T-helper 2 cell treated with Interferon-gamma antibody and Interleukin-4, amounts not matched to agents 100 ng/mL and 5 ng/mL, for 36 hours (primary cell): ENCODE data around the gene FADS2. TPM values are rescaled to one million over a fixed set of nuclear protein-coding genes. Genes with fewer than 3 reads are reported as not detected.

Experiments
- intact Hi-C: fragments of 100-400 bp; cut with micrococcal nuclease; formaldehyde crosslinking; loops from one replicate; pipeline ENCODE4 v1.15.1; 2023
- total RNA-seq: library from RNA; stranded (reverse); gene quantifications from 2 replicates; pipeline ENCODE4 v1.2.3, GENCODE V29; 2022

FADS2 gene
- total RNA-seq, 1 donor from 2014 or later, result 268 TPM

DNA sequence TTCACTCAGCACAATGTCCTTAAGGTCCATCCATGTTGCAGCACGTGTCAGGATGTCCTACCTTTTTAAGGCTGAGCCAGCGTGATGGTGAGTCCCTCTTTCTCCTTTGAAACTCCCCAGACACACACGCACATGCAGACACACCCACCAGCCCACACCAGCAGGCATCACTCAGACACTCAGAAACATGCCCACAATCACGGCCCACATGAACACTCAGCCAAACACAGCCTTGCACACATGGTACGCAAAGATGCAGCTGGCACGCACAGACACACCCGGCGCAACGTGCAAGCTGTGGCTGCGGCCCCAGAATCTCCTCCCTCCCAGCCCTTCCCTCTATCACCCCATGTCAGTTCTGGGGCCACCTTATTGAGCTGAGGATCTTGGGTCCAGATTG lies 55.2 kb downstream of the FADS2 start:
- intact Hi-C loops, result no loop called here

DNA sequence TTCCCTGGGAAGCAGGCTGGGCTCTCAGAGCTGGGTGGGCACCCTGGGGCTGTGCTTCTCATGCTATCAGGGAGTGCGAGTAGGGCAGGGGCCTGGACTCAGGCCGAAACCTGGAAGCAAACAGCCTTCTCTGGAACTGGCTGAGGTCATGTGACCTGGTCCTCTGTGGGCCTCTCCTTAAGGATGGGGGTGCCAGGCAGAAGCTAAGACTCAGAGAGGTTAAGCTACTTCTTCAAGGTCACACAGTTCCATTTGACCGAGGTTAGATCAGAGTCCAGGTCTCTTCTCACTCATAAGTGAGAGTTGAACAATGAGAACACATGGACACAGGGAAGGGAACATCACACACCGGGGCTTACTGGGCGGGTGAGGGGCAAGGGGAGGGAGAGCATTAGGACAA lies 55.8 kb downstream of the FADS2 start:
- intact Hi-C loops, result no loop called here

- intact Hi-C loops, result no loop called here
These were observed 57.2 kb downstream of the FADS2 start for GRCh38 chr11:61885166-61885778.

DNA sequence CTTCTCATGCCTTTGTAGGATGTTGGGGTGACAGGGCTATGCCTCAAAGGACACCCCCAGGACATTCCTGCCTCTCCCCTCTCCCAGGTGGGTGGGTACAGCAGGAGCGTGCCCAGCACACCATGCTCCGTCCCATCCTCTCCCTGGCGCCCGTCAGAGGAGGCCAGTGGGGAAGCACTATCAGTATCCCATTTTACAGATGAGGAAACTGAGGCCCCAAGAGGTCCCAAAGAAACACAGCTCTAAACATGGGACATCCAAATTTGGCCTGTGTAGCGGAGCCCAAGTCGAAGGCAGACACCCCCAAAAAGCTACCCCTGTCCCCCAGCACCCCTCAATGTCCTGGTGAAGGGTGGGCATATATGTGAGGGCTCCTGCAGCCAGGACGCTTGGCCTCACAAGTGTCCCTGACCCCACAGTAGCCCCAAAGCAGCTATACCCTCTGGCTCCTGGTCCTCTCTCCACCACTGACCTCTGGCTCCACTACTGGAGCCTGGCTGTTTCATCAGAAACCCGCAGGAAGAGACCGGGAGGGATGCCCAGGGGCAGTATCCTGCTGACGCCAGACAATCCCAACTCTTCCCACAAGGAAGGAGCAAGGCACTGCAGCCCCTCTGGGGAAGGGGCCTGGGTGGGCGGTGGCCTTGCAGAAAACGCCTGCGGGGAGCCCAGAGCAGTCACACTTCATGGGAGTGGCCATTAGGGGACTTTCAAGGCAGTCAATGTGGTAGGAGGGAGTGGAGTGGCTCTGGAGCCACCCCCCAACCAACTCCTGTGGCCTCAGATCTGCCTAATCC lies 57.9 kb downstream of the FADS2 start:
- intact Hi-C loops, result no loop called here

DNA sequence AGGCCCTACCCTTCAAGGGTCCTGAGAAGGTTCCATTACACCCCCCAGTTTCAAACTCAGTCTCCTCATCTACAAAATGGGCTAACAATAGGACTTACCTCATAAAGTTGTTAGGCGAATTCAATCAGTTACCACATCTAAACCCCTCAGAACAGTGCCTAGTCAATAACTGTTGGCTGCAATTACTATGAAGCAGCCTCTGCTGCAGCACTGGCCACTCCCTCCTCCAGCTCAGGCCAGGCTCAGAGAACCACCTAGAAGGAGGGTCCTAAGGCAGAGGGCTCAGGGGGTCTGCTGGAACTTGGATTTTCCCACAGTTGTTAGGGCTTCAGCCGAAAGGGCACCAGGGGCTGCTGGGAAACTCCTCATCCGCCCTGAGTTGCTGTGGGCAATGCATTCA lies 58.5 kb downstream of the FADS2 start:
- intact Hi-C loops, result no loop called here

GRCh38 chr11:61887839-61888494 lies 59.9 kb downstream of the FADS2 start:
- intact Hi-C loops, result no loop called here

DNA sequence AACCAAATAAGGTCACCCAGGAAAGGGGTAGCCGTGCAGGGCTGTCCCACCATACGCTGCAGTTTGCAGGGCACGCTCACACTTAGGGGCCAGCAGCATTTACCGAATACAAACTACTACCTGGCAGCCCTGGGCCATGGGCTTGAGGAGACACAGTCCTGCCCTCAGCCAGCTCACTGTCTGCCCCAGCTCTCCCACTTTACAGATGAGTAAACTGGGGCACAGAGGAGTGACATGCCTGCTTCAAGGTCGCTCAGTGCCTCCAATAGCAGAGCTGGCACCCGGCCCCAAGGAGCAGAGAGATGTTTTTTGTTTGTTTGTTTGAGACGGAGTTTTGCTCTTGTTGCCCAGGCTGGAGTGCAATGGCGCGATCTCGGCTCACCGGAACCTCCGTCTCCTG lies 60.5 kb downstream of the FADS2 start:
- intact Hi-C loops, result no loop called here

DNA sequence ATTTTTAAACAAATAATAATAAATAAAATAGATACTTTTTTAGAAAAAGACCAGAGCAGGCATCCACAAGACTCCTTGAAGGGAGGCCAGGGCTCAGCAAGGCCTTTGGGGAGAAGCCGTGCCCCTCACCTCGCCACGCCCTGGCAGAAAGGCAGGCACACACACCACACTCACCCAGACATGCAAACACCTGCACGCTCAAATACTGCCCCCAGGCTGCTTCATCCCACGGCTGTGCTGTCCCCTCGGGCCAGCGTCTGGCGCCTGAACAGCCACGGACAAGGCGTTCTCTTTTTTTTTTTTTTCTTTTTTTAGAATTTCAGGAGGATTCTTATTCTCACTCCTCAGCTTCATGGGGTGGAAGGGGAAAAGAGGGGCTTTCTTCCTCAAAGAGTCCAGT lies 61.7 kb downstream of the FADS2 start:
- intact Hi-C loops, result loop anchor here (5.0 kb wide), 1 partner anchor 58 kb away; no protein-coding TSS in a partner anchor

DNA sequence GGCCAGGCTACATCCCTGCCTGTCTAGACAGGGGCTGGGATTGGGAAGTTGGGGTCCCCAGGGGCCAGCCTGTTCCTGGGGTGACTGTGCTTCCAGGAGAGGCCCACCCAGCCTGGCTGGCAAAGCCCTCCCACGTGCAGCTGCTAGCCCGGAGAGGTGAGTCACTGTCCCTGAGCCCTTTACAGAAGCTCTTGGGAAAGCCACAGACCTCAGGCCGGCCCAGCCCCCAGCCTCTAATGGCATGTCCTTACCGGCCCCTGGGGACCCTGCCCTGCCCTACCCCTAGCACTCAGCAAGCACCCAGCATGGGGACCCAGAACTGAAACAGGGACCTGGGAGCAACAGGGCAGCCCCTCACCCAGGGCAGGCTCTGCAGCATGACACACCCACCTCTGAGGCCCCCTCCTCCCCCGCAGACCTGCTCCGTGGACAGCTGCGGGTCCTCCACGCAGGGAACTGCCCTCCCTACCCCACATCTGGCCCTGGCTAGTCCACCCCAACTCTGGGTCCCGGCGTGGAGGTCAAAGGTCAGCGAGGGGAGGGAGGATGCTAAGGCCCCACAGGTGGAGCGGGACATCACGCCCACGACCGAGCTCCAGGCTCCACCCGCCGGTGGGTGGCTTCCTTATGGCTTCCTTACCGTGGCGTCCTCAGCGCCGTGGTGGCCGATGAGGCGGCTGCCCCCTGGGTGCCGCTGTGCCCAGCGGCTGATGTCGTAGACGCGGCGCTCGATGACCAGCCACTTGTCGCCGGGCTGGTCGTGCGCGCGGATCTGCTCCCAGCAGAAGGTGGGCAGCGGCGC lies 62.6 kb downstream of the FADS2 start:
- intact Hi-C loops, result loop anchor here (1.0 to 5.0 kb wide), 4 partner anchors 9 to 93 kb away; no protein-coding TSS in a partner anchor

DNA sequence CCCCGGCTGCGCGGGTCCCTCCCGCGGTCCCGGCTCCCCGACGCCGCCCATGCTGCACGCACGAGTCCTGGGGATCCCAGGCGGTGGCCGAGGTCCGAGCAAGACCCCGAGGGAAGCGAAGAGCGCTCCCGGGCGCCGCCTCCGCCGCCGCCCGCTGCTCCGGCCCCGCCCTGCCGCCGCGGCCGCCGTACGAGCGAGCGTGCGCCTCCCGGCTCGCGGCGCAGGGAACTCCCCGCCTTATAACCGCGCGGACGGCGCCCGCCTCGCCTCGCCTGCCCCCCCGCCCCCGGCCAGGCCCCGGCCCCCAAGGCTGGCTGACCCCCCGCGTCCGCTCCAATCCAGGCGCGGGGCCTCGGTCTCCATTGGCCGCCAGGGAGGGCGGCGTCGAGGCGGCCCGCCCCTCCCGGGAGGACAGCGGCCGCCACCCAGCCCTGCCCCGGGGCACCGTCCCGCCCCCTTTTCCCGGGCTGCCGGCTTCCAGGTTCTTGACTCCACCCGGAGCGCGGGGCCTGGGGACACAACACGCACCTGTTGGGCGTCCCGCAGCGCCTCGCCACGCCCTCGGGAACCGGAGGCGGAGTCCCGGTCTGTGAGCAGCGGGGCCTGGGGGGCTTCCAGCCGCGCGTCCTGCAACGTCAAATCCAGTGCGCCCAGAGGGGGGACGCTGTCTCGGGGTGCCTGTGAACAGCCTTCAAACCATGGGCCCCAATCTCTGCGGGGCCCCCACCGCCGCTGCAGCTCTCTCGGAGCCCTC lies 63.4 kb downstream of the FADS2 start, which contains the start of gene FADS3:
Gene FADS3, minus strand, starts transcription at position 215 of the 754 bp plus-strand sequence. Its CDS starts 164 bp downstream, at position 51.
- intact Hi-C loops, result loop anchor here (1.0 to 5.0 kb wide), 4 partner anchors 8 to 94 kb away; no protein-coding TSS in a partner anchor

DNA sequence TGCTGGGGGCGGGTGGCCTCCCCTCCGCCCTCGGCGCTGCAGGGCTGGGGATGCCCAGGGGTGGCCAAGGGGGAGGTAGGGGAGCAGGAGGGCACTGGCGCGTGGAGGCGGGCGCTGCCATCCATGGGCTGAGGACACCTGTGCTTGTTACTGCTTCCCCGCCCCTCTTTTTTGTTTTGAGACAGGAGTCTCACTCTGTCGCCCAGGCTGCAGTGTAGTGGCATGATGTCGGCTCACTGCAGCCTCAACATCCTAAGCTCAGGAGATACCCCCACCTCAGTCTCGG lies 63.9 kb downstream of the FADS2 start:
- intact Hi-C loops, result loop anchor here (5.0 kb wide), 1 partner anchor 60 kb away; no protein-coding TSS in a partner anchor

DNA sequence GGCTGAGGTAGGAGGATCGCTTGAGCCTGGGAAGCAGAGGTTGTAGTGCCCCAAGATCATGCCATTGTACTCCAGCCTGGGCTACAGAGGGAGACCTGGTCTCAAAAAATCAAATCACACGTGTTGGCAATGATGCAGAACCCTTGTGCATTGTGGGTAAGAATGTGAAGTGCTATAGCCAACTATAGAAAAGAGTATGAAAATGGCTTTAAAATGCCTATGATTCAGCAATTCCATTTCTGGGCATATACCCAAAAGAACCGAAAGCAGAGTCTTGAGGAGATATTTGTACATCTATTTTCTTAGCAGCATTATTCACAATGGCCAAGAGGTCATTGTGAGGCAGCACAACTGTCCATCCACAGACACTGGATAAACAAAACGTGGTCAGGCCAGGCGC lies 65.9 kb downstream of the FADS2 start:
- intact Hi-C loops, result loop anchor here (5.0 kb wide), 1 partner anchor 62 kb away; no protein-coding TSS in a partner anchor

GRCh38 chr11:61895046-61895717 lies 67.1 kb downstream of the FADS2 start:
- intact Hi-C loops, result no loop called here

DNA sequence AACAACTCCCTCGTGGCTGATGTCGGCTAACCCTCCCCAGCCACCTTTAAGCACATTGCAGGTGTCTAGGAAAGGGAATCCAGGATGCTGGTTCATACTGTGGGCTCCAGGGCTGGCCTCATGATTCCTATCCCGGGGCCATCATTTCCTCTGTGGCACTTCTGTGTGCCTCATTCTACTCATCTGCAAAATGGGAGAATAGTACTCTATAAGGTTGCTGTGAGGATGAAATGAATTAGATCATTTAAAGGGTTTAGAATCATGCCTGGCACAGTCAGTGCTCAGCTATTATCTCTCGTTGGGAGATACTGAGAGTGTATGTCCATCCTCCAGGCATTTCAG lies 67.6 kb downstream of the FADS2 start:
- intact Hi-C loops, result no loop called here

DNA sequence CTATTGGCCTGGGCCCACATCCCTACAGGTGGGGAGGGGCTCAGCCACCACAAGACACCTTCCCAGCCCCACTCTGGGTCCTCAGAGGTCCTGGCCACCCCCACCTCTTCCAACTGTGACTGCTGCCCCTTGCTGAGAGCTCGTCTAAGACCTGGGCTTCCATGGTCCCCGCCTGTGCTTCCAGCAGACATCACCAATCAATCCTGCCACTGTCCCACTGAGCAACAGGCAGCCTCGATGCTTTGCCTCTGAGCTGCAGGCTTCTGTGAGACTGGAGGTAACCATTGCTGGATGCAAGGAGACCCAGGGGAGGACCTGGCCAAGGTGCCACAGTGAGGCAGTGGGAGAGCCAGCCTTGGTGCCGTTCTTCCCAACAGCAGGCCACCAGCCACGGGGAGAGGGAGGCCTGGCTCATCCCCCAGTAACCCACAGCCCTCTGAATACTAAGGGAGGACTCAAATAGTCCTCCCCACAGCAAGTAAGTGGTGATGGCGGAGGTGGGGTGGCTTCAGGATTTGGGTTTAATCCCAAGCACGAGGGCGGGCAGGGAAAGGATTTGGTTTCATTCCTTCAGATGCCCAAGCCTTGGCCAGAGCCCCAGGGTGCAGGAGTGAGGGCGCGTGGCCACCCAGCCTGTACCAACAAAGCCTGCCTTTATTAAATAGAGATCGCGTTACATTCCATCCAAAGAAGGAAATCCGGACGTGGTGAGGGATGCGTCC lies 68.7 kb downstream of the FADS2 start:
- intact Hi-C loops, result no loop called here

- intact Hi-C loops, result no loop called here
These were observed 69.5 kb downstream of the FADS2 start for GRCh38 chr11:61897387-61898246.

DNA sequence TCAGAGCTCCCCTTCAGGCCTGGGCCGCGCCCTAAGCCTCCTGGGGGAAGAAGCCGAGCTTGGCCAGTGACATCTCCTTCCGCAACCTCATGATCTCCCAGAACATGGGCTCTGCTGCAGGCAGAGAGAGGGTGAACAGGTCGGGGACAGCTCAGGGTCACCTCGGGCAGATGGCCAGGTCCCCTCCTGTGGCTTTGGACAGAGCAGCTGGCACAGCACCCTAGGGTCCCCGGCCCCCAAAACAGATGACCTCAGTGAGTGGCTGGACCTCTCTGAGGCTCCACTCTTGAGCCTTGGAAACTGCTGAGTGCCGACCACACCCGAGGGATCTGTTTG lies 70.1 kb downstream of the FADS2 start:
- intact Hi-C loops, result no loop called here

DNA sequence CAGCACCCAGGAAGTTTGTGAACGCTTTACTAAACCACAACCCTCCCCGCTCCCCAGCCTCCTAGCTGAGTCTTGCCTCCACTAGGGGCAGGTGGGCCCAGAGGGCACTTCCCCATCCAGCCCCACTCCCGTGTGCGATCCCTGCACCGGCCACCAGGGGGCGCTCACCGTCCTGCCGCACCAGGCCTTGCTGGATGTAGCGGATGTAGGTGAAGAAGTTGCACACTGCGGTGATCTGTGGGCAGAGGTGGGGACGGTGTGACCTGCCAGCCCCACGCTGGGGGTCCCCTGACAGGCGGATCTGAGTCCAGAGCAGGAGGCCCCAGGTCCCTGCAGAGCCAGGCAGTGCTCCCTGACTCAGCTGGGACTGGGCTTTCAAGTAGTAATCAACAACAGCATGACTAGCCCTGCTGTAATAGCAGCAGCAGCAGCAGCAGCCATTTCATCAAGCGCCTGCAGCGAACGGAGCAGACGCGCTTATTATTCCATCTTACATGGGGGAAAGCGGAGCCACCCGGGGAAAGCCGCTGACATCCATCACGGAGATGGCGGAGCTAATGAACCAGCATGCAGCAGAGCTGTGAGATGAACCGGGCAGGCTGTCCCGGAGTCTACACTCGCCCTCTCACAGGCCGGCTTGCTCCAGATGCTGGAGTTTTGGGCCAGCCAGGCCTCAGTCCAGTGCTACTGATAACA lies 71.2 kb downstream of the FADS2 start:
- intact Hi-C loops, result loop anchor here (1.0 kb wide), 4 partner anchors 8 to 209 kb away; partner anchors contain the start of gene FADS3
